Karpas-422 (cell line): ENCODE measurements around the gene SEMA5A. TPM values are rescaled to one million over a fixed set of nuclear protein-coding genes. Genes with fewer than 3 reads are reported as not detected.

ENCODE experiments used
- DNase-seq: peaks from one replicate; pipeline ENCODE4 v3.0.0-alpha.2; 2015
- H2AFZ ChIP-seq: fragments of 200-600 bp; sonication (generic); 2 replicates; pipeline ENCODE4 v1.6.1; 2014; ENCODE audit warnings: antibody characterized with exemption, low read length, mixed read lengths
- H3K27ac ChIP-seq: fragments of 200-600 bp; sonication (generic); 2 replicates; pipeline ENCODE4 v1.5.1; 2014; ENCODE audit warnings: mild to moderate bottlenecking, low read length, moderate library complexity
- H3K27me3 ChIP-seq: fragments of 200-600 bp; sonication (generic); 2 replicates; pipeline ENCODE4 v1.6.1; 2014; ENCODE audit warnings: low read length, mixed read lengths
- H3K36me3 ChIP-seq: fragments of 200-600 bp; sonication (generic); 2 replicates; pipeline ENCODE4 v1.6.1; 2014; ENCODE audit warnings: low read length, mixed read lengths; ENCODE audit not compliant: insufficient read depth
- H3K4me1 ChIP-seq: fragments of 200-600 bp; sonication (generic); 2 replicates; pipeline ENCODE4 v1.6.1; 2014; ENCODE audit warnings: mild to moderate bottlenecking, low read length, mixed read lengths
- H3K4me2 ChIP-seq: fragments of 200-600 bp; sonication (generic); 2 replicates; pipeline ENCODE4 v1.6.1; 2014; ENCODE audit warnings: low read length, low read depth, mild to moderate bottlenecking; ENCODE audit not compliant: poor library complexity, severe bottlenecking
- H3K4me3 ChIP-seq: fragments of 200-600 bp; sonication (generic); 2 replicates; pipeline ENCODE4 v1.5.1; 2014; ENCODE audit warnings: mild to moderate bottlenecking, antibody characterized with exemption, low read length, mixed read lengths
- H3K79me2 ChIP-seq: fragments of 200-600 bp; sonication (generic); 2 replicates; pipeline ENCODE4 v1.6.1; 2014; ENCODE audit warnings: mild to moderate bottlenecking, low read length, mixed read lengths
- H3K9ac ChIP-seq: fragments of 200-600 bp; sonication (generic); 2 replicates; pipeline ENCODE4 v1.6.0; 2014; ENCODE audit warnings: low read length
- H3K9me2 ChIP-seq: fragments of 200-600 bp; sonication (generic), shearing (Covaris generic); replicated peaks from 2 replicates; pipeline ENCODE4 v1.6.0; 2014; ENCODE audit warnings: mild to moderate bottlenecking, low read length, moderate library complexity; ENCODE audit not compliant: insufficient read depth
- H3K9me3 ChIP-seq: fragments of 300-700, 200-600 bp; sonication (generic); 2 replicates; pipeline ENCODE4 v1.6.1; 2014; ENCODE audit warnings: low read length, mixed read lengths
- H4K20me1 ChIP-seq: fragments of 200-600 bp; sonication (generic); 2 replicates; pipeline ENCODE4 v1.6.1; 2014; ENCODE audit warnings: mild to moderate bottlenecking, antibody characterized with exemption, low read length, low read depth; ENCODE audit not compliant: insufficient read depth
- total RNA-seq: library from RNA; depleted of rRNA; stranded (reverse); fragments of >200 nt; shearing (Covaris generic); gene quantifications from 2 replicates; pipeline ENCODE4 v1.2.3, GENCODE V29; 2014; ENCODE audit warnings: low replicate concordance

Gene SEMA5A
- total RNA-seq, 1 experiment from 2014 or later, result not detected

- no peak overlapping the region for H3K4me2 ChIP-seq
- H3K27ac ChIP-seq, result no peak overlapping the region
- no peak overlapping the region for H3K4me3 ChIP-seq
- no peaks in the 10 kb centered on the region; the same call in 1 of the 2 replicates for H3K27me3 ChIP-seq
- no peak overlapping the region for H3K9ac ChIP-seq
- H3K9me2 ChIP-seq, result no peaks in the 10 kb centered on the region
- peaks cover 6% of the 10 kb centered on the region for H3K4me1 ChIP-seq
- DNase-seq, result no peak
- H3K9me3 ChIP-seq, result peaks cover 5% of the 10 kb centered on the region; the same call in 1 of the 2 replicates
- no peak overlapping the region for H2AFZ ChIP-seq
- H3K36me3 ChIP-seq, result no peaks in the 10 kb centered on the region
- no peaks in the 10 kb centered on the region for H3K79me2 ChIP-seq
- no peaks in the 10 kb centered on the region for H4K20me1 ChIP-seq
Observed at GRCh38 chr5:9197881-9198260, 348.0 kb downstream of the SEMA5A start.

DNA sequence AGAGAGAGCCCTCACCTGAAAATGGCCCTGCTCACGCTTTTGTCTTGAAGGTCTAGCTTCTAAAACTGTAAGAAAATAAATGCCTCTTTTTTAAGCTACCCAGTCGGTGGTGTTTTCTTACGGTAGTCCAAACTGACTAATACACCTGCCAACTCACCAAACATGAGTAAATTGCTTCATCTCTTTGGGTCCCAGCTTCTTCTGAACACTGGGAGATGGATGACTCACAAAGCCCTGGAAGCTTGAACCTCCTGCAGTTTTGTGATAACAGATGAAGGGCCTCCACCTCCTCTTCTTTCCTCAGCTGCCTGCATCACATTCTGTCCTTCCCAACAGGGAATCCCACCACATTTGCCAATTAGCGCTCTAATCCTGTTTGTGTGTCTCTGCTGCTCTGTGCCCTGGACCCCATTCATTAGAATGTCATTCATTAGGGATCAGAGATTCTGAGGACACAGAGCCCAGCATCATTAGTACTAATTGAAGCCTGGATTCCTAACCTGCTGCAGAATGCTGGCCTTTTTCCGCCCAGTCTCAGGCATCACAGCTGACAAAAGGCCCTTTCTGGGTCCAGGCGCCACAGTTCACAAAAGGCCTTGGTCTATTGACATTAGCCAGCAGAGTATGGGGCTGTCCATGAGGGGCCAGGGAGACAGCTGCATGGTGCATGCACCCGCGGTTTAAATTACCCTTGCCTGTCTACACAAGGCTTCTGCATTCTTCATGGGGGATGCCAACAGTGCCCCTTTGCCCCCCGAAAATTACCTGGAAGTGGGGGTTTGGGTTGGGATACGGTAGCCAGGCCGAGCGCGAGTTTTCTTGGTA, 349.3 kb downstream of the SEMA5A start:
- H3K36me3 ChIP-seq, result no peaks in the 10 kb centered on the region
- H3K9me2 ChIP-seq, result no peaks in the 10 kb centered on the region
- peaks cover 6% of the 10 kb centered on the region for H3K4me1 ChIP-seq
- no peak overlapping the region for H3K27ac ChIP-seq
- no peak for DNase-seq
- H3K9ac ChIP-seq, result no peak overlapping the region
- no peaks in the 10 kb centered on the region; the same call in 1 of the 2 replicates for H3K27me3 ChIP-seq
- H2AFZ ChIP-seq, result no peak overlapping the region
- no peaks in the 10 kb centered on the region for H4K20me1 ChIP-seq
- no peak overlapping the region for H3K4me2 ChIP-seq
- peaks cover 7% of the 10 kb centered on the region; the same call in 1 of the 2 replicates for H3K9me3 ChIP-seq
- H3K4me3 ChIP-seq, result no peak overlapping the region
- H3K79me2 ChIP-seq, result no peaks in the 10 kb centered on the region

DNA sequence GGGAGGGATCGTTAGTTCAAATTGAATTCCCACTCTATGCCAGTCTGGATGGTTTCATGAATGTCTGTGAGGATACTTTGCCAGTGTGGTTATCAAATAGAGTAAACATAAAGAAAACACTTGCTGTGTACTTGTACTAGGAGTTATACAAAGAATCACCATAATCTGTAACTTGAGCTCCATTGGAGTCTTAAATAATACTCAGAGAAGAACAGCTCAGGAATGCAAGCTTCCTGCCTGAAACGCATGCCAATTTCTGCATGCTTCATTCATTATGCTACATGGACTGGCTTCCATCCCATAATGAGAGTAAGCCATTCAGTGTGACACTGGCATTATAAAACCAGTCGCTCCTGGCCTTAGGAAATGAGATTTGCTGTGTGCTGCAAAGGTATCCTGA, 351.4 kb downstream of the SEMA5A start:
- Histone ChIP-seq H3K27ac (no peak overlapping the region), H2AFZ (no peak overlapping the region), H3K79me2 (no peaks in the 10 kb centered on the region), H3K9me3 (peaks cover 7% of the 10 kb centered on the region; the same call in 1 of the 2 replicates), H4K20me1 (no peaks in the 10 kb centered on the region), H3K4me1 (peaks cover 6% of the 10 kb centered on the region), H3K27me3 (no peaks in the 10 kb centered on the region), H3K36me3 (no peaks in the 10 kb centered on the region), H3K4me3 (no peak overlapping the region), H3K4me2 (no peak overlapping the region), H3K9ac (no peak overlapping the region), H3K9me2 (no peaks in the 10 kb centered on the region)
- no peak for DNase-seq

DNA sequence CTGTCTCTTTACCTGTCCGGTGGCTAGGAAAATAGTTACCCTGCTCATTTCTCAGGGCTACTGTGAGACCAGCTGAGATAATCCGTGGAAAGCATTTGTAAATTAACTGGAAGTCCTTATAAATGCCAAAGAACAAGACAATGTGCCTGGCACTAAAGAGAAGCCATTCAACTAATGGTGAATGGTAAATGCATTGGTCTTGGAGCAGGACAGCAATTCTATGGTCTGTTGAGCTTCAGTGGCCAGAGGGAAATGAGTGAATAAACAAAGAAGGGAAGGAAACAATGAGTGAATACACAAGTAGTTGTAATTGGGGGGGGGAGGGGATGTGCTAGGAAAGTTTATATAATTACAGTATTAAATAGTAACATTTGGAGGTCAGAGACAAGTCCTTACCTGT, 353.6 kb downstream of the SEMA5A start:
- H4K20me1 ChIP-seq, result no peaks in the 10 kb centered on the region

GRCh38 chr5:9189681-9190080, 356.2 kb downstream of the SEMA5A start:
- Histone ChIP-seq H3K79me2 (no peaks in the 10 kb centered on the region), H3K36me3 (no peaks in the 10 kb centered on the region), H3K4me3 (no peak overlapping the region), H3K9ac (no peak overlapping the region), H3K4me2 (no peak overlapping the region), H3K27me3 (no peaks in the 10 kb centered on the region), H3K4me1 (no peaks in the 10 kb centered on the region), H3K9me3 (peaks cover 7% of the 10 kb centered on the region; the same call in 1 of the 2 replicates), H3K9me2 (no peaks in the 10 kb centered on the region; the same call in 1 of the 2 replicates), H3K27ac (no peak overlapping the region), H4K20me1 (no peaks in the 10 kb centered on the region), H2AFZ (no peak overlapping the region)
- no peak for DNase-seq

More for the DNA sequence above, 353.6 kb downstream of the SEMA5A start:
- no peak overlapping the region for H3K9ac ChIP-seq
- no peaks in the 10 kb centered on the region; the same call in 1 of the 2 replicates for H3K9me2 ChIP-seq
- H3K9me3 ChIP-seq, result peaks cover 7% of the 10 kb centered on the region; the same call in 1 of the 2 replicates
- no peak for DNase-seq
- H3K79me2 ChIP-seq, result no peaks in the 10 kb centered on the region
- H3K36me3 ChIP-seq, result no peaks in the 10 kb centered on the region
- H2AFZ ChIP-seq, result no peak overlapping the region
- H3K4me1 ChIP-seq, result no peaks in the 10 kb centered on the region
- no peaks in the 10 kb centered on the region for H3K27me3 ChIP-seq
- no peak overlapping the region for H3K27ac ChIP-seq
- H3K4me2 ChIP-seq, result no peak overlapping the region
- no peak overlapping the region for H3K4me3 ChIP-seq

DNA sequence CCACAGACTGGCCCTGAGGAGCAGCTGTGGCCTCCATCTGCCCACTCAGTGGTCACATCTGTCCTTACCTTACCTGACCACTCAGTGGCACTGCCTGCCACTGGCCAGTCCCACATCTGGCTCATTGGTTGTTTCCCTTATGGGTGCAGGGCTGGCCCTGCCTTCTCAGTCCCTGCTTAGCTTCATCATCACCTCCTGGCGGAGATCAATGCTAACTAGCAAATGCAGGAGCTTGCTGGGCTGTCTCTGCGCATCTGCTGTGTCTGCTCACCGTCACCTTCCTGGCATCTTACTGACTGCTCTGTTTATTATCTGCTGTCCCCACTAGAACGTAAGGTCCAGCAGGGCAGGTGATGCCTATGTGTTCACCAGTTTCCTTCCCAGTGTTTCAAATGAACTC, 356.9 kb downstream of the SEMA5A start:
- H3K27me3 ChIP-seq, result no peaks in the 10 kb centered on the region
- DNase-seq, result no peak
- H3K9ac ChIP-seq, result no peak overlapping the region

GRCh38 chr5:9188131-9188530, 357.7 kb downstream of the SEMA5A start:
- H3K79me2 ChIP-seq, result no peaks in the 10 kb centered on the region
- H3K9me2 ChIP-seq, result no peaks in the 10 kb centered on the region; the same call in 1 of the 2 replicates
- no peaks in the 10 kb centered on the region for H3K4me1 ChIP-seq
- peaks cover 3% of the 10 kb centered on the region; the same call in 1 of the 2 replicates for H3K9me3 ChIP-seq
- no peak overlapping the region for H3K4me2 ChIP-seq
- H3K27ac ChIP-seq, result no peak overlapping the region
- H3K9ac ChIP-seq, result no peak overlapping the region
- H3K27me3 ChIP-seq, result no peaks in the 10 kb centered on the region
- no peak overlapping the region for H3K4me3 ChIP-seq
- H2AFZ ChIP-seq, result no peak overlapping the region
- H3K36me3 ChIP-seq, result no peaks in the 10 kb centered on the region
- no peak for DNase-seq
- H4K20me1 ChIP-seq, result no peaks in the 10 kb centered on the region

More for the DNA sequence above, 356.9 kb downstream of the SEMA5A start:
- Histone ChIP-seq H3K9me3 (peaks cover 7% of the 10 kb centered on the region; the same call in 1 of the 2 replicates), H3K4me2 (no peak overlapping the region), H3K36me3 (no peaks in the 10 kb centered on the region), H3K79me2 (no peaks in the 10 kb centered on the region), H3K4me1 (no peaks in the 10 kb centered on the region), H3K9me2 (no peaks in the 10 kb centered on the region; the same call in 1 of the 2 replicates), H3K27ac (no peak overlapping the region), H3K4me3 (no peak overlapping the region), H4K20me1 (no peaks in the 10 kb centered on the region), H2AFZ (no peak overlapping the region)

DNA sequence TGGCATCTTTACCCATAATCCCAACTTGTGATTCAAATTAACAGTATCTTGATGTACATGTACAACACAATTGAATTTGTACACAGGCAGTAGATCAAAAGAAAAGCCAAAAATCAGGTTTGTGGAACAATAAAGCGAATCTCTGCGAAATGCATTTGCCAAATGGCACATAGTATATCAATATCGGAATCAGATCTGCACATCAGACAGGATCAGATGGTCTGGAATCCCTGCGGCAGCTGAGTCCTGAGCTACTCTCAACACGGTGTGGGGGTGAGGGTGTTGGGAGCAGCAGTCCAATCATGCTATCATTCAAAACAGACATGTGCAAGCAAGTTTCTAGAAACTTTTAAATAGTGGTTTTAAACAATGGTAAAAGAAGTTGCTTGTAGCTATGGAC, 358.3 kb downstream of the SEMA5A start:
- Histone ChIP-seq H4K20me1 (no peaks in the 10 kb centered on the region), H3K4me2 (no peak overlapping the region), H3K4me1 (no peaks in the 10 kb centered on the region), H2AFZ (no peak overlapping the region), H3K9me2 (no peaks in the 10 kb centered on the region; the same call in 1 of the 2 replicates), H3K9me3 (peaks cover 3% of the 10 kb centered on the region; the same call in 1 of the 2 replicates), H3K27ac (no peak overlapping the region), H3K27me3 (no peaks in the 10 kb centered on the region), H3K9ac (no peak overlapping the region), H3K79me2 (no peaks in the 10 kb centered on the region), H3K4me3 (no peak overlapping the region), H3K36me3 (no peaks in the 10 kb centered on the region)
- DNase-seq, result peak; percentile 15
